Left cardiac atrium (tissue), 4 donors: Measurements from ENCODE around the gene GBP4. TPM values are rescaled to one million over a fixed set of nuclear protein-coding genes. Genes with fewer than 3 reads are reported as not detected.
A peak's percentile ranks its signal among the peaks of the same experiment; 100 is the strongest.
"Not testable (repeated sequence)": the region's sequence is repeated elsewhere in the genome, so short reads cannot be mapped to it uniquely, and the experiment has no call there.

Experiments used
- ATAC-seq, 2 donors: fragments of 200-7000 bp; cut with Tn5 transposase; one replicate each; pipeline ENCODE4 v1.9.1; 2020; ENCODE audit warnings: mild to moderate bottlenecking in 2 of 2, moderate library complexity in 2 of 2
- DNase-seq: peaks from one replicate; pipeline ENCODE4 v3.0.0-alpha.2; 2020
- intact Hi-C, 2 donors: fragments of 100-400 bp; cut with DNase I; formaldehyde crosslinking; loops; one replicate each; pipeline versions ENCODE4 v1.14.1 to v1.15.1; 2022 to 2023
- long read RNA-seq: library from polyadenylated mRNA; unstranded; transcript quantifications from one replicate; pipeline ENCODE4 v2.0.0, GENCODE V29; 2021
- total RNA-seq, 2 donors: library from RNA; stranded (reverse); fragmentation: NEBNext Ultra II Directional; extraction: Animal tissue kit (Norgen Biotek cat#: 25700); gene quantifications; one replicate each; pipeline ENCODE4 v1.2.1, GENCODE V29; 2021
- donor health status: DM: no; HTN: yes; CAD: no.
- donor health status: DM: no; HTN: yes; CAD: no; lungs with severe emphysema.
- donor health status: DM: yes; HTN: yes; CAD: no.
- donor health status: Dilated cardiomyopathy.

GBP4 gene
- 1 to 10 TPM; 6.2 to 7.1 TPM for total RNA-seq
- long read RNA-seq, full-length matches to known transcripts, result 2 of 5 reads
- long read RNA-seq, partial matches to known transcripts, result 0 of 5 reads
- long read RNA-seq, other reads (novel, unspliced or antisense), result 3 of 5 reads

- peak; percentile 76 to 77 for ATAC-seq
- intact Hi-C loops, result loop anchor here in 1 of 2 donors (10.0 kb wide), 1 partner anchor 66 kb away; no protein-coding TSS in a partner anchor
Observed at GRCh38 chr1:89198491-89199072, at the start of gene GBP4. Gene GBP4 (minus strand): TSS chr1:89198942. CDS start chr1:89198834, 108 bp downstream.

GRCh38 chr1:89243046-89243445 lies 44.3 kb upstream of the GBP4 start:
- intact Hi-C loops, result no loop called here
- DNase-seq (no peak), ATAC-seq (no peak)

More at GRCh38 chr1:89198491-89199072, at the start of gene GBP4:
- DNase-seq, result peak; percentile 48

- no peak for ATAC-seq
- intact Hi-C loops, result no loop called here
- no peak for DNase-seq
Observed at GRCh38 chr1:89221341-89221740, 22.6 kb upstream of the GBP4 start.

GRCh38 chr1:89219851-89220250 lies 21.1 kb upstream of the GBP4 start:
- intact Hi-C loops, ATAC-seq, DNase-seq: not testable (repeated sequence)

- ATAC-seq, intact Hi-C loops, DNase-seq: not testable (repeated sequence)
Observed at GRCh38 chr1:89218941-89219340, 20.2 kb upstream of the GBP4 start.

GRCh38 chr1:89213347-89213746 lies 14.6 kb upstream of the GBP4 start:
- ATAC-seq (no peak), DNase-seq (no peak)
- intact Hi-C loops, result no loop called here

GRCh38 chr1:89211035-89211634 lies 12.4 kb upstream of the GBP4 start:
- DNase-seq, result no peak
- intact Hi-C loops, result no loop called here
- no peak for ATAC-seq

- ATAC-seq, result no peak
- intact Hi-C loops, result no loop called here
- DNase-seq, result no peak
Observed at GRCh38 chr1:89206373-89206772, 7.6 kb upstream of the GBP4 start.

- intact Hi-C loops, result no loop called here
- ATAC-seq, result no peak
Observed at GRCh38 chr1:89203166-89203565, 4.4 kb upstream of the GBP4 start.

GRCh38 chr1:89201106-89201794 lies 2.5 kb upstream of the GBP4 start:
- intact Hi-C loops, result no loop called here
- ATAC-seq, result no peak
- no peak for DNase-seq

More at GRCh38 chr1:89203166-89203565, 4.4 kb upstream of the GBP4 start:
- no peak for DNase-seq

- ATAC-seq, result peak; percentile 38 to 50
- no peak for DNase-seq
- intact Hi-C loops, result no loop called here
Observed at GRCh38 chr1:89200663-89201062, 1.9 kb upstream of the GBP4 start.

- DNase-seq (no peak), ATAC-seq (no peak)
- intact Hi-C loops, result loop anchor here in 1 of 2 donors (10.0 kb wide), 1 partner anchor 65 kb away; no protein-coding TSS in a partner anchor
Observed at GRCh38 chr1:89199525-89200031, 836 bp upstream of the GBP4 start.

- ATAC-seq (peak in 1 of 2 donors; percentile 8), DNase-seq (no peak)
- intact Hi-C loops, result loop anchor here in 1 of 2 donors (10.0 kb wide), 1 partner anchor 67 kb away; no protein-coding TSS in a partner anchor
Observed at GRCh38 chr1:89198081-89198480, 661 bp downstream of the GBP4 start.

GRCh38 chr1:89195476-89195875 lies 3.3 kb downstream of the GBP4 start:
- ATAC-seq (no peak), DNase-seq (no peak)
- intact Hi-C loops, result loop anchor here in 1 of 2 donors (10.0 kb wide), 1 partner anchor 69 kb away; no protein-coding TSS in a partner anchor

- intact Hi-C loops, result loop anchor here in 1 of 2 donors (10.0 kb wide), 1 partner anchor 73 kb away; no protein-coding TSS in a partner anchor
- no peak for DNase-seq
- no peak for ATAC-seq
Observed at GRCh38 chr1:89191314-89191713, 7.4 kb downstream of the GBP4 start.

GRCh38 chr1:89190017-89190416 lies 8.7 kb downstream of the GBP4 start:
- intact Hi-C loops, result loop anchor here in 1 of 2 donors (10.0 kb wide), 1 partner anchor 75 kb away; no protein-coding TSS in a partner anchor
- no peak for DNase-seq
- no peak for ATAC-seq

GRCh38 chr1:89179343-89179742 lies 19.4 kb downstream of the GBP4 start:
- DNase-seq, result no peak
- ATAC-seq, result no peak
- intact Hi-C loops, result no loop called here

- ATAC-seq (no peak), DNase-seq (no peak)
- intact Hi-C loops, result no loop called here
Observed at GRCh38 chr1:89176971-89177370, 21.8 kb downstream of the GBP4 start.

GRCh38 chr1:89175601-89176256 lies 23.0 kb downstream of the GBP4 start, which contains the start of gene GBP7:
Gene GBP7 (minus strand): TSS chr1:89176003. CDS start chr1:89171935, 4,068 bp downstream.
- DNase-seq, result no peak
- intact Hi-C loops, result no loop called here
- no peak for ATAC-seq
